Hepatocyte (in vitro differentiated cells): ENCODE data around the gene STX11.

Source experiments
- CTCF ChIP-seq: fragments of 200-600 bp; sonication (generic); IDR thresholded peaks from 2 replicates; pipeline ENCODE4 v1.5.1; 2016; ENCODE audit warnings: antibody characterized with exemption, mild to moderate bottlenecking; ENCODE audit not compliant: poor library complexity
- EZH2 ChIP-seq: fragments of 200-600 bp; sonication (generic); IDR thresholded peaks from 2 replicates; pipeline ENCODE4 v1.6.1; 2016; ENCODE audit warnings: antibody characterized with exemption, mild to moderate bottlenecking, borderline replicate concordance
- EZH2phosphoT487 ChIP-seq: fragments of 200-600 bp; sonication (generic); IDR thresholded peaks from one replicate; pipeline ENCODE4 v1.6.1; 2018; ENCODE audit warnings: antibody characterized with exemption, mild to moderate bottlenecking, low read depth, moderate library complexity; ENCODE audit not compliant: unreplicated experiment, severe bottlenecking

- TF ChIP-seq EZH2: no peak
- TF ChIP-seq CTCF: peak; percentile 30
- TF ChIP-seq EZH2phosphoT487: no peak
Measured at GRCh38 chr6:144150710-144151657, 667 bp downstream of the STX11 start.
